ENCODE measurements around the gene GZMM.

DNA sequence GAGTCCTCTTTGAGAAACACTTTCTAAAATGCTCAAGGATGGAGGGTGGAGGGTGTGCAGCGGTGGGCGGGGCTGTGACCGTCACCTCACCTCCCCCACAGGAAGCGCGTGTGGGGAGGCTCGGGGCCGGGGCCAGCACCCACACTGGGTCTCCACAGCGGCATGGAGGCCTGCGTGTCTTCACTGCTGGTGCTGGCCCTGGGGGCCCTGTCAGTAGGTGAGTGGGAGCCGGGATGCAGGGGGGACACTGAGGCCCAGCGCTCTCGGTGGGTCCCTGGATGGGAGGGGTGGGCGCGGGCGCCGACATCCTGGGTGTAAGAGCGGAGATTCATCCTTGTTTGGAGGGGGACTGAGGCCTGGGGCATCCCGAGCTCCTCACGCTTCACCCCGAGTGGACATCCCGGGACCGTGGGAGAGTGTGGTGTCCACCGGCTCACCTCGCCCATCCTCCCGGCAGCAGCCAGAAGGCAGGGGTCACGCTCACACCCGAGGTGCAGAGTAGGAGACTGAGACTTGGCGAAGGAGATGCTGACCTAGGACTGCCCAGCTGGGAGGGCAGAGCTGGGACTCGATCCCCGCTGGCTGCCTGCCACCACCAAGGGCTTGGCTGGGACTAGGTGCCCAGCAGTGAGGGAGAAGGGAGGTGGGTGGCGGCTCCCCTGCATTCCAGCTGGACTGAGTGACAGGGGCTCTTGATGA lies at the start of gene GZMM:
- no peak for TF ChIP-seq CTCF (IDR thresholded peaks at IDR 0.05)
- no peak for TF ChIP-seq POLR2A (IDR thresholded peaks at IDR 0.05)
